Measurements from ENCODE around the gene OR52N5. TPM values are rescaled to one million over a fixed set of nuclear protein-coding genes. Genes with fewer than 3 reads are reported as not detected.

Gene OR52N5
- total RNA-seq (not detected), polyA plus RNA-seq (not detected)

DNA sequence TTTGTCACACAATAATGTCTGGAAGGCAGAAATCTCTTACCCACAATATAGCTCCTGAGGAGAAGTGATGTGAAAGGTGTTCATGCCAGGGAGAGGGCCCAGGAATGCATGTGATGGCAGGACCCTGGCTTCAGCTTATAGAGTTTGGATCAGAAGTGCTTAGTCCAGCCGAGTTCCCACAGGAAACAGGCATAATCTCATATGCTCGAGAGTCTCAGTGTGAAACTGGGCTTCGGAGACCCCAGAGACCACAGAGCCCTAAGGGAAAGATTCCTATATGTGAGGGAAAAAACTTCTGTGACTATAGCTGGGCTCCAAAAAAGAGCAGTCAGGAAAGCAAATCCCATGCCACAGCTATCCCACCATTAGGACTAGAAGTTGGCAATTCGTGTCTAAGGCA lies at the start of gene OR52N5:
Gene OR52N5, minus strand, starts transcription at position 101 of the 400 bp plus-strand sequence. CDS start 4,721 bp downstream, outside the sequence.
- Histone ChIP-seq H3K27me3 (ENCODE audit: insufficient read depth, low read length) (no peaks in the 10 kb centered on the region), H3K36me3 (ENCODE audit: insufficient read depth, low read length) (no peaks in the 10 kb centered on the region), H3K27ac (ENCODE audit: low read depth, low read length) (no peak within 1 kb of the TSS), H3K4me1 (ENCODE audit: insufficient read depth, low read length) (no peaks in the 10 kb centered on the region), H3K4me3 (ENCODE audit: low read length in 2 of 2) (no peak within 1 kb of the TSS), H3K9me3 (ENCODE audit: control insufficient read depth in 1 of 2, low read length in 2 of 2) (no peaks in the 10 kb centered on the region)
- no peak for DNase-seq
- ChIA-PET POLR2A (ENCODE audit: partially characterized antibody) (no interaction called here), CTCF (ENCODE audit: partially characterized antibody) (no interaction called here)
- Mint-ChIP-seq H3K27ac (no peak within 1 kb of the TSS), H3K27me3 (peaks cover 5 to 6% of the 10 kb centered on the region in 2 donors), H3K36me3 (no peaks in the 10 kb centered on the region), H3K9me3 (peaks cover 0 to 2% (median 0%) of the 10 kb centered on the region in 8 donors), H3K4me1 (no peaks in the 10 kb centered on the region), H3K4me3 (no peak within 1 kb of the TSS)
- intact Hi-C loops (cut with micrococcal nuclease), result no loop called here

DNA sequence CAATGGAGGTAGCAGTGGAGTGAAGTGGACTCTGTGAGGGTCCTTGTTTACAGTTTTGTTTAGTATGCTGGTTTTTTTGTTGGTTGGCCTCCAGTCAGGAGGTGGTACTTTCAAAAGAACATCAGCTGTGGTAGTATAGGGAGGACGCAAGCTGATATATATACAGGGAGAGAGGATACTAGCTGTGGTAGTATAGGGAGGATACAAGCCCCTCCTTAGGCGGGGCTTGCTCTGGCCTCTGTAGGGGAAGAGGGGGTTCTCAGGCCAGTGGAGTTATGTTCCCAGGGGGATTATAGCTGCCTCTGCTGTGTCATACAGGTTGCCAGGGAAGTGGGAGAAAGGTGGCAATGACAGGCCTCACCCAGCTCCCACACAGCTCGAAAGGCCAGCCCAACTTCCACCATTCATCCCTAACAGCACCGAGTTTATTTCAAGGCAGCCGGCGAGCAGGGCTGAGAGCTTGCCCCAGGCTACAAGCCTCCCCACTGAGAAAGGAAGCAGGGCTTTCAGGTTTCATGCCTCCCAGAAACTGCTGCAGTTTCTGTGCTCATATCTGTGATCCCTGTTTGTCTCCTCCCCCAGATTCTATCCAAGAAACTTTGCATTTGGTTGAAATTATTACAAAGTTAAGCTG lies 48.2 kb upstream of the OR52N5 start:
- no peaks in the 10 kb centered on the region for H3K36me3 Mint-ChIP-seq
- Histone ChIP-seq H3K27ac (ENCODE audit: low read depth, low read length) (no peak overlapping the region), H3K4me1 (ENCODE audit: insufficient read depth, low read length) (no peaks in the 10 kb centered on the region), H3K9me3 (ENCODE audit: control insufficient read depth in 1 of 2, low read length in 2 of 2) (no peaks in the 10 kb centered on the region), H3K36me3 (ENCODE audit: insufficient read depth, low read length) (no peaks in the 10 kb centered on the region), H3K27me3 (ENCODE audit: insufficient read depth, low read length) (no peaks in the 10 kb centered on the region), H3K4me3 (ENCODE audit: low read length in 2 of 2) (no peak overlapping the region)
- H3K27ac Mint-ChIP-seq, result peak overlapping the region in 1 of 7 donors; percentile 15
- H3K4me3 Mint-ChIP-seq, result no peak overlapping the region
- ChIA-PET CTCF (ENCODE audit: partially characterized antibody) (no interaction called here), POLR2A (ENCODE audit: partially characterized antibody) (no interaction called here)
- H3K4me1 Mint-ChIP-seq, result no peaks in the 10 kb centered on the region
- H3K27me3 Mint-ChIP-seq, result peaks cover 8 to 9% of the 10 kb centered on the region in 2 donors
- intact Hi-C loops (cut with micrococcal nuclease), result no loop called here
- peaks cover 0 to 8% (median 0%) of the 10 kb centered on the region in 8 donors for H3K9me3 Mint-ChIP-seq
- DNase-seq, result no peak

DNA sequence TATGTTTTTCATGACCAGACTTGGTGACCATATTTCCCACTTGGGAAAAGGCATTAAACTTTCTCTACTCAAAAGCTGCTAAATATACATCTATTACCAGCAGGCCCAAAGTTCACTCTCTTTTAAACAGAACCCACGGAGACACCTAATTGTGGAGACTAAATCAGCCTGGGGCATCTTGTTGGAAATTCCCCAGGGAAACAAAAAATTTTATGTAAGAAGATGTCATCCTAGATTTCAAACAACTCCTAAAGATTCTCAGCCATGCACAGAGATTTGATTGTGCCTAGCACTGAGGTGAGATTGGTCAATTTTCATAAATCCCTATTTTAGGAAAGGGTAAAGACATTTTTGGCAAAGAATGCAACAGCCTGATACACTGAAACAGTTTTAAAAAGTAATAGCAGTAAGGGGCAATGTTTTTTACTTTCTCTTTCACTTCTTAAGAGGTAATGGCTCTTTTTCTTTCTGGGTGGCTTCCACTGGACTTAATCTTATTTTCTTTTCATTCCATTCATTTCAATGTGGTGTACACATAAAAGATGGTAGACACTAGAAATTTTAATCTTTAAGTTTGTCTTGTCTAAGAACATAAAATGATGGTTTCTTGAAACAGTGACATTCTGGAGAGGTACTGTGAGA lies 35.2 kb upstream of the OR52N5 start:
- POLR2A ChIA-PET (ENCODE audit: partially characterized antibody), result no interaction called here
- H3K27ac Mint-ChIP-seq, result peak overlapping the region in 6 of 7 donors; percentile 8 to 87 (median 80)
- no peaks in the 10 kb centered on the region for H3K9me3 ChIP-seq (ENCODE audit: control insufficient read depth in 1 of 2, low read length in 2 of 2)
- H3K27ac ChIP-seq (ENCODE audit: low read depth, low read length), result no peak overlapping the region
- no peaks in the 10 kb centered on the region for H3K36me3 ChIP-seq (ENCODE audit: insufficient read depth, low read length)
- H3K27me3 ChIP-seq (ENCODE audit: insufficient read depth, low read length), result no peaks in the 10 kb centered on the region
- H3K4me3 ChIP-seq (ENCODE audit: low read length in 2 of 2), result peak overlapping the region in 1 of 2 donors; percentile 15
- peaks cover 10% of the 10 kb centered on the region for H3K4me1 ChIP-seq (ENCODE audit: insufficient read depth, low read length)
- H3K36me3 Mint-ChIP-seq, result no peaks in the 10 kb centered on the region
- no peaks in the 10 kb centered on the region for H3K9me3 Mint-ChIP-seq
- peaks cover 7 to 15% (median 10%) of the 10 kb centered on the region in 4 donors for H3K4me1 Mint-ChIP-seq
- CTCF ChIA-PET (ENCODE audit: partially characterized antibody), result interaction anchor here (0.8 to 1.0 kb wide), 2 partner anchors 9 to 1182 kb away, joined by 3 read pairs; partner anchors contain the start of gene OR52N2
- intact Hi-C loops (cut with micrococcal nuclease), result no loop called here
- peak overlapping the region; percentile 79 to 93 (median 86) for H3K4me3 Mint-ChIP-seq
- peaks cover 0 to 1% of the 10 kb centered on the region in 2 donors for H3K27me3 Mint-ChIP-seq
- DNase-seq, result peak in 2 of 5 donors; percentile 6 to 7

GRCh38 chr11:5815534-5815933 lies 32.4 kb upstream of the OR52N5 start:
- Mint-ChIP-seq H3K36me3 (no peaks in the 10 kb centered on the region), H3K27ac (no peak overlapping the region), H3K27me3 (peaks cover 0 to 1% of the 10 kb centered on the region in 2 donors), H3K4me3 (no peak overlapping the region), H3K9me3 (no peaks in the 10 kb centered on the region), H3K4me1 (peaks cover 7 to 15% (median 10%) of the 10 kb centered on the region in 4 donors)
- Histone ChIP-seq H3K4me1 (ENCODE audit: insufficient read depth, low read length) (peaks cover 10% of the 10 kb centered on the region), H3K4me3 (ENCODE audit: low read length in 2 of 2) (no peak overlapping the region), H3K27me3 (ENCODE audit: insufficient read depth, low read length) (no peaks in the 10 kb centered on the region), H3K9me3 (ENCODE audit: control insufficient read depth in 1 of 2, low read length in 2 of 2) (no peaks in the 10 kb centered on the region), H3K27ac (ENCODE audit: low read depth, low read length) (no peak overlapping the region), H3K36me3 (ENCODE audit: insufficient read depth, low read length) (no peaks in the 10 kb centered on the region)
- intact Hi-C loops (cut with micrococcal nuclease), result no loop called here
- no peak for DNase-seq
- CTCF ChIA-PET (ENCODE audit: partially characterized antibody), result no interaction called here
- POLR2A ChIA-PET (ENCODE audit: partially characterized antibody), result no interaction called here

- POLR2A ChIA-PET (ENCODE audit: partially characterized antibody), result interaction anchor here (0.6 kb wide), 1 partner anchor 126 kb away, joined by 3 read pairs; no protein-coding TSS in a partner anchor
- no peaks in the 10 kb centered on the region for H3K9me3 Mint-ChIP-seq
- no peaks in the 10 kb centered on the region for H3K36me3 Mint-ChIP-seq
- no peak overlapping the region for H3K4me3 Mint-ChIP-seq
- Histone ChIP-seq H3K4me1 (ENCODE audit: insufficient read depth, low read length) (peaks cover 8% of the 10 kb centered on the region), H3K27ac (ENCODE audit: low read depth, low read length) (no peak overlapping the region), H3K4me3 (ENCODE audit: low read length in 2 of 2) (no peak overlapping the region), H3K9me3 (ENCODE audit: control insufficient read depth in 1 of 2, low read length in 2 of 2) (no peaks in the 10 kb centered on the region), H3K27me3 (ENCODE audit: insufficient read depth, low read length) (no peaks in the 10 kb centered on the region), H3K36me3 (ENCODE audit: insufficient read depth, low read length) (no peaks in the 10 kb centered on the region)
- no peak overlapping the region for H3K27ac Mint-ChIP-seq
- no peak for DNase-seq
- intact Hi-C loops (cut with micrococcal nuclease), result no loop called here
- peaks cover 7 to 13% (median 12%) of the 10 kb centered on the region in 4 donors for H3K4me1 Mint-ChIP-seq
- H3K27me3 Mint-ChIP-seq, result peaks cover 13% of the 10 kb centered on the region in 2 donors
- CTCF ChIA-PET (ENCODE audit: partially characterized antibody), result interaction anchor here (0.7 to 2.6 kb wide), 15 partner anchors 20 to 1173 kb away, joined by 3 to 20 read pairs (median 3); partner anchors contain the start of genes OR51D1 and TRIM5
Measured at GRCh38 chr11:5809905-5810795, 27.0 kb upstream of the OR52N5 start.

GRCh38 chr11:5809122-5809519 lies 26.0 kb upstream of the OR52N5 start:
- POLR2A ChIA-PET (ENCODE audit: partially characterized antibody), result no interaction called here

More at GRCh38 chr11:5809122-5809519, 26.0 kb upstream of the OR52N5 start:
- CTCF ChIA-PET (ENCODE audit: partially characterized antibody), result interaction anchor here (0.6 to 2.6 kb wide), 15 partner anchors 10 to 1172 kb away, joined by 3 to 20 read pairs (median 3); partner anchors contain the start of genes OR51D1 and TRIM5
- H3K4me3 Mint-ChIP-seq, result peak overlapping the region; percentile 88 to 96 (median 90)
- Histone ChIP-seq H3K36me3 (ENCODE audit: insufficient read depth, low read length) (no peaks in the 10 kb centered on the region), H3K4me3 (ENCODE audit: low read length in 2 of 2) (peak overlapping the region; percentile 58 to 83), H3K27ac (ENCODE audit: low read depth, low read length) (no peak overlapping the region), H3K9me3 (ENCODE audit: control insufficient read depth in 1 of 2, low read length in 2 of 2) (no peaks in the 10 kb centered on the region), H3K27me3 (ENCODE audit: insufficient read depth, low read length) (no peaks in the 10 kb centered on the region), H3K4me1 (ENCODE audit: insufficient read depth, low read length) (peaks cover 8% of the 10 kb centered on the region)
- intact Hi-C loops (cut with micrococcal nuclease), result no loop called here
- peaks cover 7 to 13% (median 12%) of the 10 kb centered on the region in 4 donors for H3K4me1 Mint-ChIP-seq
- H3K27me3 Mint-ChIP-seq, result peaks cover 13 to 15% of the 10 kb centered on the region in 2 donors
- peak in 4 of 5 donors; percentile 5 to 15 (median 8) for DNase-seq
- H3K9me3 Mint-ChIP-seq, result peaks cover 0 to 7% (median 4%) of the 10 kb centered on the region in 8 donors
- peak overlapping the region in 3 of 7 donors; percentile 6 to 40 (median 20) for H3K27ac Mint-ChIP-seq
- no peaks in the 10 kb centered on the region for H3K36me3 Mint-ChIP-seq

Data from CD4-positive, alpha-beta memory T cell (primary cell).